ENCODE results near the gene ATP1A2. TPM values are rescaled to one million over a fixed set of nuclear protein-coding genes. Genes with fewer than 3 reads are reported as not detected.

Gene ATP1A2
- total and polyA plus RNA-seq, 2 donors (not counting 1 experiment from before 2014, with no cell fraction given): not detected

DNA sequence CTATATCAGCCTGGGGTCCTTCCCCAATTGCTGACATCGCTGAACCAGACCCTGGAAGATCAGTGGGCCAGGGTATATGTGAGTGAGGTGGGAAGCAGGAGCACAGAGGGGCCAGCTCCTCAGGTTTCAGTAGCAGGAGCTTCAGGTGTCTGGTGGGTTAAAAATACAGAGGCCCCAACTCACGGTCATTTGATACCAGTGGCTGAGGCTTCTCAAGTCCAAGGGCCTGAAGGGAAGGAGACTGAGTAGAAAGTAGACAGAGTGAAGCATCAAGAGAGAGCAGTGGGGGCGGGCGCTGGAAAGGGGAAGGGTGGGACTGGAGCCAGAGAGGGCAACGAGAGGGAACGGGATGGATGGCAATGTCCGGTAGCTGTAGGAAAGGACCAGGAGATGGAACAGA, 72.8 kb downstream of the ATP1A2 start:
- POLR2A ChIA-PET: no interaction called here
- H3K4me1 Mint-ChIP-seq: no peaks in the 10 kb centered on the region
- Histone ChIP-seq H3K79me2 (ENCODE audit: control insufficient read depth, insufficient read depth, low read length) (no peaks in the 10 kb centered on the region), H3K9me3 (ENCODE audit: control extremely low read depth in 1 of 3, control insufficient read depth in 2 of 3, insufficient read depth in 1 of 3, low read length in 2 of 3) (no peaks in the 10 kb centered on the region), H3K27ac (ENCODE audit: low read length in 2 of 2) (no peak overlapping the region), H3K4me3 (ENCODE audit: control extremely low read depth in 1 of 5, extremely low read depth in 1 of 5, insufficient read depth in 1 of 5, low read depth in 2 of 5, low read length in 4 of 5) (no peak overlapping the region), H3K27me3 (replicated peaks in 1 of 4; ENCODE audit: control extremely low read depth in 1 of 4, control insufficient read depth in 3 of 4, insufficient read depth in 4 of 4, low read length in 3 of 4) (no peaks in the 10 kb centered on the region), H3K4me1 (ENCODE audit: control insufficient read depth in 2 of 2, insufficient read depth in 2 of 2, low read length in 2 of 2) (peaks cover 0 to 6% of the 10 kb centered on the region in 2 donors), H2AFZ (ENCODE audit: insufficient read depth, low read depth, low read length, poor library complexity, severe bottlenecking) (no peak overlapping the region), H3K36me3 (replicated peaks in 1 of 2; ENCODE audit: control extremely low read depth in 1 of 2, control insufficient read depth in 1 of 2, extremely low read depth in 1 of 2, insufficient read depth in 2 of 2, low read length in 1 of 2) (no peaks in the 10 kb centered on the region), H3K9ac (ENCODE audit: low read length) (no peak overlapping the region), H3K4me2 (replicated peaks; ENCODE audit: low read depth, low read length, poor library complexity, severe bottlenecking) (no peak overlapping the region), H4K20me1 (ENCODE audit: control insufficient read depth, insufficient read depth, low read length, poor library complexity, severe bottlenecking) (no peaks in the 10 kb centered on the region)
- H3K27ac Mint-ChIP-seq: no peak overlapping the region
- H3K27me3 Mint-ChIP-seq: peaks cover 5% of the 10 kb centered on the region
- TF ChIP-seq, protein P1, sequence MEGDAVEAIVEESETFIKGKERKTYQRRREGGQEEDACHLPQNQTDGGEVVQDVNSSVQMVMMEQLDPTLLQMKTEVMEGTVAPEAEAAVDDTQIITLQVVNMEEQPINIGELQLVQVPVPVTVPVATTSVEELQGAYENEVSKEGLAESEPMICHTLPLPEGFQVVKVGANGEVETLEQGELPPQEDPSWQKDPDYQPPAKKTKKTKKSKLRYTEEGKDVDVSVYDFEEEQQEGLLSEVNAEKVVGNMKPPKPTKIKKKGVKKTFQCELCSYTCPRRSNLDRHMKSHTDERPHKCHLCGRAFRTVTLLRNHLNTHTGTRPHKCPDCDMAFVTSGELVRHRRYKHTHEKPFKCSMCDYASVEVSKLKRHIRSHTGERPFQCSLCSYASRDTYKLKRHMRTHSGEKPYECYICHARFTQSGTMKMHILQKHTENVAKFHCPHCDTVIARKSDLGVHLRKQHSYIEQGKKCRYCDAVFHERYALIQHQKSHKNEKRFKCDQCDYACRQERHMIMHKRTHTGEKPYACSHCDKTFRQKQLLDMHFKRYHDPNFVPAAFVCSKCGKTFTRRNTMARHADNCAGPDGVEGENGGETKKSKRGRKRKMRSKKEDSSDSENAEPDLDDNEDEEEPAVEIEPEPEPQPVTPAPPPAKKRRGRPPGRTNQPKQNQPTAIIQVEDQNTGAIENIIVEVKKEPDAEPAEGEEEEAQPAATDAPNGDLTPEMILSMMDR (IDR thresholded peaks at IDR 0.05): no peak
- TF ChIP-seq EZH2 (IDR thresholded peaks at IDR 0.05; ENCODE audit: borderline replicate concordance, insufficient read depth, low read depth, low read length, poor library complexity, severe bottlenecking): no peak
- ATAC-seq (ENCODE audit: low read depth) (no peak), DNase-seq (no peak)
- no peaks in the 10 kb centered on the region for H3K9me3 Mint-ChIP-seq (ENCODE audit: insufficient read depth)
- CTCF ChIA-PET: interaction anchor here (1.4 to 7.6 kb wide), 2 partner anchors 103 to 188 kb away, joined by 4 to 160 read pairs; no protein-coding TSS in a partner anchor
- 95% methylated on average over 6 of the region's 7 CpGs for WGBS (ENCODE audit: insufficient coverage)
- intact Hi-C loops (cut with micrococcal nuclease): no loop called here
- no peak overlapping the region for H3K4me3 Mint-ChIP-seq

DNA sequence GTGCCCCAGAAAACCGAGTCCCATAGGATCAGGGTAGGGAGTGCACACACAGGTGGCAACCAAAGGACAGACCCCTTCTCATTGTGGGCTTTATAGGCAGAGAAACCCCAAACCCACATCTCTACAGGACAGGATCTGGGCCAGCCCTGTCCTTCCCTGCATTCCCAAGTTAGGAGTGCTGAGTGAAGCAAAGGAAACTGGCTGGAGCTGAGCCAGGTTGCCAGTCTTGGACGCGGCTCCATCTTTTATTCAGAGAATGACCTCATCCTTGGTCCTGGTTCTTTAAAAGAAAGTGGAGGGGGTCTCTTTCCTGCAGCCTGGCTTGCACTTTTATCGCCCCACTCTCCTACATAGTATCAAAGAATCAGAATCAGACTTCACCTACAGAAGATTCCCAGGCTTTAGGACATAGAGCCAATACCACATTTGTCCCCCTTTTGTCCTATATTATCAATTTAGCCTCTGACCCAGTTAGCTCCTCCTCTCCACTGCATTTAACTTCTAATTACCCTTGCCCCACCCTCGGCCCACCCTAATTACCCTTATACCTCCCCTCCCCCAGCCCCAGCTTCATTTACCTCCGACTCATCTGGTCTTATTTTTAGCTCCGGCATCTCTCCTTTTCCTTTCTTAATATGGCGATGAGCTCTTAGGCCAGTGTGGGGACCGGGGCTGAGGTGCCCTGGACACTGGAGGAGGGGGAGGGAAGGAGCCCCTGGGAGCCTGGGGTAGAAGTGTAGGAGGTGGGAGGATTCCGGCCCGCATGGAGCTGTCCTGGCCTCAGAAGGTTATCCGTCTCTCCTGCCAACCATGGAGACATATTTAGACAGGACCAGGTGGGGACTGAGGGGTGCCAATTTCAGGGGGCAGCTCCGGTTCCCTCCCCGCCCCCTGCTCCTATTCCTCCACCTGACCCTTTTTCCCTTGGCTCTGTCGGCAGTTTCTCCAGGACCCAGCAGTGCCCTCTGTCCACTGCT, 74.4 kb downstream of the ATP1A2 start, which contains the start of gene CASQ1:
TSS of gene CASQ1 (plus strand) at position 927 of the 977 bp plus-strand sequence. CDS start 177 bp downstream, outside the sequence.
- POLR2A ChIA-PET: no interaction called here
- 90% methylated on average over 11 of the region's 15 CpGs for WGBS (ENCODE audit: insufficient coverage)

More for the DNA sequence above, 74.4 kb downstream of the ATP1A2 start, which contains the start of gene CASQ1:
- H3K27me3 ChIP-seq (replicated peaks in 1 of 4; ENCODE audit: control extremely low read depth in 1 of 4, control insufficient read depth in 3 of 4, insufficient read depth in 4 of 4, low read length in 3 of 4): no peaks in the 10 kb centered on the region
- H3K9me3 ChIP-seq (ENCODE audit: control extremely low read depth in 1 of 3, control insufficient read depth in 2 of 3, insufficient read depth in 1 of 3, low read length in 2 of 3): no peaks in the 10 kb centered on the region
- H3K36me3 ChIP-seq (replicated peaks in 1 of 2; ENCODE audit: control extremely low read depth in 1 of 2, control insufficient read depth in 1 of 2, extremely low read depth in 1 of 2, insufficient read depth in 2 of 2, low read length in 1 of 2): no peaks in the 10 kb centered on the region
- H3K27ac Mint-ChIP-seq: no peak within 1 kb of the TSS
- TF ChIP-seq, protein P1 (IDR thresholded peaks at IDR 0.05): no peak
- no peak for TF ChIP-seq EZH2 (IDR thresholded peaks at IDR 0.05; ENCODE audit: borderline replicate concordance, insufficient read depth, low read depth, low read length, poor library complexity, severe bottlenecking)
- no peak for ATAC-seq (ENCODE audit: low read depth)
- no peaks in the 10 kb centered on the region for H3K79me2 ChIP-seq (ENCODE audit: control insufficient read depth, insufficient read depth, low read length)
- DNase-seq: no peak
- H3K4me1 Mint-ChIP-seq: no peaks in the 10 kb centered on the region
- H4K20me1 ChIP-seq (ENCODE audit: control insufficient read depth, insufficient read depth, low read length, poor library complexity, severe bottlenecking): no peaks in the 10 kb centered on the region
- no peak within 1 kb of the TSS for H2AFZ ChIP-seq (ENCODE audit: insufficient read depth, low read depth, low read length, poor library complexity, severe bottlenecking)
- peaks cover 0 to 8% of the 10 kb centered on the region in 2 donors for H3K4me1 ChIP-seq (ENCODE audit: control insufficient read depth in 2 of 2, insufficient read depth in 2 of 2, low read length in 2 of 2)
- no peak within 1 kb of the TSS for H3K4me3 Mint-ChIP-seq
- no peak within 1 kb of the TSS for H3K9ac ChIP-seq (ENCODE audit: low read length)
- no peaks in the 10 kb centered on the region for H3K9me3 Mint-ChIP-seq (ENCODE audit: insufficient read depth)
- no peak within 1 kb of the TSS for H3K4me3 ChIP-seq (ENCODE audit: control extremely low read depth in 1 of 5, extremely low read depth in 1 of 5, insufficient read depth in 1 of 5, low read depth in 2 of 5, low read length in 4 of 5)
- intact Hi-C loops (cut with micrococcal nuclease): no loop called here
- H3K27me3 Mint-ChIP-seq: peaks cover 3% of the 10 kb centered on the region
- CTCF ChIA-PET: interaction anchor here (1.1 to 7.6 kb wide), 8 partner anchors 9 to 101 kb away, joined by 3 to 160 read pairs (median 4); no protein-coding TSS in a partner anchor
- no peak within 1 kb of the TSS for H3K4me2 ChIP-seq (replicated peaks; ENCODE audit: low read depth, low read length, poor library complexity, severe bottlenecking)
- no peak within 1 kb of the TSS for H3K27ac ChIP-seq (ENCODE audit: low read length in 2 of 2)
